HG02759 (cell line): ENCODE data around the gene OR10H2.
"Not testable (repeated sequence)": the region's sequence is repeated elsewhere in the genome, so short reads cannot be mapped to it uniquely, and the experiment has no call there.

Experiments used
- ATAC-seq: cut with Tn5 transposase; IDR thresholded peaks from one replicate; pipeline ENCODE4 v1.9.1; 2021; ENCODE audit warnings: mild to moderate bottlenecking, moderate library complexity; ENCODE audit not compliant: unreplicated experiment

The OR10H2 gene

GRCh38 chr19:15727724-15728123 is at the start of gene OR10H2:
OR10H2 (plus strand) TSS chr19:15728024; CDS start chr19:15728044, 20 bp downstream.
- ATAC-seq = no peak

- no peak for ATAC-seq
These were observed 48.7 kb upstream of the OR10H2 start for GRCh38 chr19:15679089-15679488.

GRCh38 chr19:15679865-15680264 is 48.0 kb upstream of the OR10H2 start:
- not testable (repeated sequence) for ATAC-seq

- ATAC-seq = no peak
These were observed 47.1 kb upstream of the OR10H2 start for GRCh38 chr19:15680478-15681322.

GRCh38 chr19:15683411-15683810 is 44.4 kb upstream of the OR10H2 start:
- ATAC-seq = no peak

GRCh38 chr19:15684828-15685227 is 43.0 kb upstream of the OR10H2 start:
- ATAC-seq = no peak

DNA sequence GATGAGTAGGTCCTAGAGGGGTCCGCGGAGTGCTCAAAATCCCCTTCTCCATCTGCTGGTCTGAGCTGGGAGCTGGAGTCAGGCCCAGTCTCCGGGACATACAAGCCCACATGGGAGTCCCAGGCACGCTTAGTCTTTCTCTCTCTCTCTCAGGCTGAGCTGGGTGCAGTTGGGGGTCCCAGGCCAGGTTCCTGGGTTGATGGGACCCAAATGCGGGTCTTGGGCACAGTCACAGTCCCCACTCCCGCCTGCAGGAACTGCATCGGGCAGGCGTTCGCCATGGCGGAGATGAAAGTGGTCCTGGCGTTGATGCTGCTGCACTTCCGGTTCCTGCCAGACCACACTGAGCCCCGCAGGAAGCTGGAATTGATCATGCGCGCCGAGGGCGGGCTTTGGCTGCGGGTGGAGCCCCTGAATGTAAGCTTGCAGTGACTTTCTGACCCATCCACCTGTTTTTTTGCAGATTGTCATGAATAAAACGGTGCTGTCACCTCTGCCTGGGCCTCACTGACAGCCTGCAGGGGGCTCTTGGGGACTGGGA is 31.1 kb upstream of the OR10H2 start:
- no peak for ATAC-seq

DNA sequence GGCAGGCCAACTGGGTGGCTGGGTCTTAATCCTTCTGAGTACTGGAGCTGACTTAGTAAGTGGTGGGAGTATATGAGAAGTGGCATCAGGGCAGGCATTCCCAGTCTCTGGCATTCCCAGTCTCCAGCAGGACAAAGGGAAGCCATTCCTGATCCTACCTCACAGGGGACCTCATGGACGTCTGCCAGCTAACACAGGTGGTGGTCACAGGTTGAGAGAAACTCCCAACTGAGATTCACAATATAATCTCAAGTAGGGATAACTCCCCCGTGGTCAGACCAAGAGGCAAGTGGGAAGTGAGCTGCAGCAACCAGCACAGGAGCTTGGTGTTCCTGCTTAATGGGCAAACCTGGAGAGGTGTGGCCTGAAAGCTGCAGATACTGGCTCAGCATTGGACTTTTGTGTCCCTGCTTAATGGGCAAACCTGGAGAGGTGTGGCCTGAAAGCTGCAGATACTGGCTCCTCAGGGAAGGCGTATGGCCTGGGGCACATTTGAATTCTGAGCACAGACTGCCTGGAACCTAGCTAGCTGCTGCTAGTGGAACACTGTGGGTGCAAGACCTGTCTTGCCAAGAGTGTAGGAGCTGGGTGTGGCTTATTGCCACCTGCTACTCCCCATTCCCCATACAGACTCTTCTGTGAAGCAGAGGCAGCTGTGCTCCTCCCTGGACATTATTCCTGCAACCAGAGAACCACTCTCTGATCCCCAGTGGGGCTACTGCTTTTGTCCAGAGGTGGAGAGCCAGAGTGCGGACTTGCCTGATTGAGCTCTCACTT is 25.9 kb upstream of the OR10H2 start:
- ATAC-seq = no peak

- no peak for ATAC-seq
These were observed 25.3 kb upstream of the OR10H2 start for GRCh38 chr19:15702534-15702930.

- no peak for ATAC-seq
These were observed 13.2 kb upstream of the OR10H2 start for GRCh38 chr19:15714638-15715037.

DNA sequence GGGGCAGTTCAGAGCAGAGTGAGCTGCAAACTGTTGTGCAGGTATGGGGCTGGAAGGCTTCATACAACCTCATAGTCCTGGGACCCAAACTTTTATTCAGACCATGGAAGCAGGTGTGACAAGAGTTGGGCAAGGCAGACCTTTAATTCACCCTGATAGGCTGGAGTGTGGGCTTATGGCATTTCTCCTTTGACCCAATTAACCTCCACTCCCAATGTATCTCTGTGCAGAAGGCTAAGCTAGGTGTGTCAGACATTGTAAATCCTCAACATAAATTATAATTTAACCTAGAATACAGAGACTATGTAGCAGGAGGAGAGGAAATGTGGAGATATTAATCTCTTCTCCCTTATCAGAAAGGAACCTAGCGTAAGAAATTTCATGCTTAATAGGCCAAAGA is 12.2 kb upstream of the OR10H2 start:
- ATAC-seq = no peak

DNA sequence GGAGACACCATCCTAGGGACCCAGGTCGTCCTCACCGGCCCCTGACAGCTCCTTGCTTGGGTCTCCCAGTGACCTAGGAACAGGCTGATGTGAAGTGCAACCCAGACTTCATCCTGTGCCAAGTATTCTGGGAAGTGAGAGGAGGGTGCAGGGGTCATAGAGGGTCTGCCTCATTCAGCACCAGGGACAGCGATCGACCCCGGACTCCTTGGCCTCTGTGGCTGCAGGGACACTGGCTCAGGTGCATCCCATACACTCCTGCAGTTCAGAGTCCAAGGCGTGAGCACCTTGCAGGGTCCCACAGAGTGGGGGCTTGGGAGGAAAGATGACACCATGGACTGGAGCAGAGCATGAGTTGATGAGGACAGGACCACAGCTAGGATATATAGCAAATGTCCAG is 10.0 kb upstream of the OR10H2 start:
- no peak for ATAC-seq

GRCh38 chr19:15721268-15721667 is 6.6 kb upstream of the OR10H2 start:
- no peak for ATAC-seq

- no peak for ATAC-seq
These were observed 4.9 kb upstream of the OR10H2 start for GRCh38 chr19:15722956-15723355.

DNA sequence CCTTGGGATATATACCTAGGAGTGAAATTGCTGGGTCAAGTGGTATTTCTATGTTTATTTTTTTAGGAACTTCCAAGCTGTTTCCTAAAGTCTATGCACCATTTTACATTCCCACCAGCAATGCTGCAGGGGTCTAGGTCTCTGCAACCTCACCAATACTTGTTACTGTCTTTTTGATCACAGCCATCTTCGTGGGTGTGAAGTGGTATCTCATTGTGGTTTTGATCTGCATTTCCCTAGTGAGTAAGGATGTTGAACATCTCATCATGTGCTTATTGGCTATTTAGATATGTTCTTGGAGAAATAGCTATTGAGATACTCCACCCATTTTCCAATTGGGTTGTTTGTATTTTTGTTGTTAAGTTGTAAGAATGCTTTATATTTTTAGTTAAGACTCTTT is 2.7 kb downstream of the OR10H2 start:
- no peak for ATAC-seq

GRCh38 chr19:15732388-15732787 is 4.6 kb downstream of the OR10H2 start:
- ATAC-seq = no peak

- ATAC-seq = no peak
These were observed 6.1 kb downstream of the OR10H2 start for GRCh38 chr19:15733895-15734294.

DNA sequence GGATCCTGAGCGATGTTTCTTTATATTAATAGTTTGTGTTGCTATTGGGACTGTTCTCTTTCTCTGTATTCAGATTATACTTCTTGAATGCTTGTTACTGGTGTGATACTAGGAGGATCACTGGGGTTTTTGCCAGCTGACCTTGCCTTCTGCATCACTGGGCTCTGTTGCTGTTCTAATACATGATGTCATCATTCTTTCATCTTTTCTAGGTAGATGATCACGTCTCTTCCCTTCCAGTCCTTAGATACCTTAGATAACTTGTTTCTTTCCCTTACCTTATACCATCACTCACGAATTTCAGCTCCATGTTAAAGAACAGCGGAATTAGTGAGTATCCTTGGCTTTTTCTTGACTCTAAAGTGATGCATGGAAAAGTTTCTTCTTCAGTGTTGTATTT is 9.9 kb downstream of the OR10H2 start, which contains the start of gene OR10H3:
Gene OR10H3 (plus strand): TSS at position 264 of the 400 bp plus-strand sequence. CDS start 3,408 bp downstream, outside the sequence.
- no peak for ATAC-seq

DNA sequence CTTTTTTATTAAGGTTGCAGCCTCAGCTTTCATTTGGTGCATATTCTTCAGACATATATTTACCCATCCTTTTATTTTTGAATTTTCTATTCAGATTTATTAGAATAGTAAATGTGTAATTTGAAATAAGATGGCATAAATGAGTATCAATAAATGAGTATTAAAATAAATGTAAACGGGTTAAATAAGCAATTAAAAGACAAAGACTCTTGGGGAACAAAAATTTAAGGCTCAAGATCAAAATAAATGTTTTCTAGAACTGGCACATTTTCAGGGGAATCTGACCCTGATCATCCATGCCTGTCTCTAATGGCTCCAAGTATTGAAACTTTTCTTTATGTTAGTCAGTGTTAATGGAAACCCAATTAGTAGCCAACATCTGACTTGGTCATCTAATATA is 13.0 kb downstream of the OR10H2 start:
- no peak for ATAC-seq

DNA sequence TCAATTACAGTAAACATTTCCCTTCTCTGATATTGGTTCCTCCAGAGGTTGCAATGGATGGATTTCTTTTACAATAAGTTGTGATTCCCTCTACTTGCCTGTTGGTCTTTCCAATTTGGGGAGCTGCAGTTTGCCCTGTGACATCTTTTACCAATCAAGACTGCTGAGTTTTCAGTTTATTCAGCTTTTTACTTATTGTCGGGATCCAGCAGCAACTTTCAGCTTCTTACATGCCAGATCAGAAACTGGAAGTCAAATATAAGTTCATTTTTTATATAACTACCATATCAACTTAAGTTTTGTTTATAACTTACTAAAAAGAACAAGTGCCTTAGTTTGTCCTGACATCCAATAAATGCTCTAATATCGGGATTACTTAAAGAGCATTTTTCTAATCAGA is 20.4 kb downstream of the OR10H2 start:
- no peak for ATAC-seq

GRCh38 chr19:15758379-15758778 is 30.6 kb downstream of the OR10H2 start:
- ATAC-seq = no peak
